Activated T-helper 1 cell treated with anti-CD3 and anti-CD28 coated beads, Interleukin-12 subunit alpha, Interleukin-12 subunit beta, Interleukin-2, Interleukin-4 antibody, amounts not matched to agents 30 ng/mL and 10 ng/mL and 1 ng/mL, durations not matched to agents 14 hours and 24 hours and 36 hours (primary cell): ENCODE data around the gene EREG. TPM values are rescaled to one million over a fixed set of nuclear protein-coding genes. Genes with fewer than 3 reads are reported as not detected.
"Not testable (repeated sequence)": the region's sequence is repeated elsewhere in the genome, so short reads cannot be mapped to it uniquely, and the experiment has no call there.

ENCODE experiments used
- DNase-seq: peaks from one replicate; pipeline ENCODE4 v3.0.0; 2021; ENCODE audit warnings: low spot score
- H3K27ac Mint-ChIP-seq: one replicate; pipeline ENCODE4 v1.8.0; 2021; ENCODE audit warnings: mild to moderate bottlenecking, mixed read lengths
- H3K27me3 Mint-ChIP-seq: one replicate; pipeline ENCODE4 v1.8.0; 2022; ENCODE audit warnings: mild to moderate bottlenecking, moderate library complexity, mixed read lengths; ENCODE audit not compliant: insufficient read depth
- H3K36me3 Mint-ChIP-seq: one replicate; pipeline ENCODE4 v1.8.0; 2021; ENCODE audit warnings: low read depth, mixed read lengths
- H3K4me1 Mint-ChIP-seq: one replicate; pipeline ENCODE4 v1.8.0; 2021; ENCODE audit warnings: low read depth, mixed read lengths
- H3K4me3 Mint-ChIP-seq: one replicate; pipeline ENCODE4 v1.8.0; 2021; ENCODE audit warnings: mild to moderate bottlenecking, moderate library complexity, mixed read lengths
- H3K9me3 Mint-ChIP-seq: one replicate; pipeline ENCODE4 v1.8.0; 2021; ENCODE audit warnings: mixed read lengths
- intact Hi-C: fragments of 100-400 bp; cut with micrococcal nuclease; formaldehyde crosslinking; loops from one replicate; pipeline ENCODE4 v1.15.1; 2024
- total RNA-seq: library from RNA; stranded (reverse); gene quantifications from 2 replicates; pipeline ENCODE4 v1.2.3, GENCODE V29; 2022

EREG gene
- total RNA-seq, 1 donor from 2014 or later, result not detected

DNA sequence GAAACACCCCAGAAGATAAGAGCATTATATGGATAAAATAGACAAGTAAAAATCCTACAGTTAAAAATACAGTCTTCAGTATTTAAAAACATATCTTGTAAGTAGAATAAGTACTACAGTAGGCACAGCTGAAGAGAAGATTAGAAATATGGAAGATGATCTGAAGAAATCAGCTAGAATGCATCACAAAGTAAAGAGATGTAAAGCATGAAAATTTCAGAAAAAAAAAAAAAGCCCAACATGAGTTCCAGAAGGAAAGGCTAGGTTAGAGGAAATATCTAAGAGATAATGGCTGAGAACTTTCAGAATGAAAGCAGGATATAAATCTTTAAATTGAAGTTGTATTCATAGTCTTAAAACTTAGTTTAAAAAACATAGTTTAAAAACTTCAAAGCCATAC lies 35.6 kb upstream of the EREG start:
- intact Hi-C loops, result no loop called here
- H3K4me1 Mint-ChIP-seq, result no peaks in the 10 kb centered on the region
- peaks cover 5% of the 10 kb centered on the region for H3K27me3 Mint-ChIP-seq
- DNase-seq, result no peak
- H3K9me3 Mint-ChIP-seq, result no peaks in the 10 kb centered on the region
- H3K4me3 Mint-ChIP-seq, result no peak overlapping the region
- H3K27ac Mint-ChIP-seq, result no peak overlapping the region
- no peaks in the 10 kb centered on the region for H3K36me3 Mint-ChIP-seq

DNA sequence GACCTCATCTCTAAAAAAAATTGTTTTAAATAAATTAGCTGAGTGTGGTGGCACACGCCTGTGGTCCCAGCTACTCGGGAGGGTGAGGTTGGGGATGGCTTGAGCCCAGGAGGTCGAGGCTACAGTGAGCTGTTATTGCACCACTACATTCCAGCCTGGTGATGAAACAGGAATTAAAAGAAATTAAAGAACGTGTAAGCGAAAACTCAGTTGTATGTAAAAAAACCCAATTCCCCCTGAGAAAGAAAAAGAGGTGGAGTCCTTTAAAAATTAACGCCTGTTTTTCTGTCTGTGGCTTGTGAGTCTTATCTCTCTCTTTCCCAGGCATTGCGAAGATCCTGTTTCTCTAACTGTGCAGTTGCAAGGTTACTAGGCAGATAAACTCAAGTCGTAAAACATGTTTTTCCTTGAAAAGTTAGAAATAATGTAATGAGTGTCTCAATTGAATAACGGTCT lies 34.6 kb upstream of the EREG start:
- Mint-ChIP-seq H3K36me3 (no peaks in the 10 kb centered on the region), H3K27ac (no peak overlapping the region), H3K4me1 (no peaks in the 10 kb centered on the region), H3K9me3 (no peaks in the 10 kb centered on the region), H3K4me3 (no peak overlapping the region), H3K27me3 (peaks cover 5% of the 10 kb centered on the region)
- intact Hi-C loops, result no loop called here
- DNase-seq, result no peak

DNA sequence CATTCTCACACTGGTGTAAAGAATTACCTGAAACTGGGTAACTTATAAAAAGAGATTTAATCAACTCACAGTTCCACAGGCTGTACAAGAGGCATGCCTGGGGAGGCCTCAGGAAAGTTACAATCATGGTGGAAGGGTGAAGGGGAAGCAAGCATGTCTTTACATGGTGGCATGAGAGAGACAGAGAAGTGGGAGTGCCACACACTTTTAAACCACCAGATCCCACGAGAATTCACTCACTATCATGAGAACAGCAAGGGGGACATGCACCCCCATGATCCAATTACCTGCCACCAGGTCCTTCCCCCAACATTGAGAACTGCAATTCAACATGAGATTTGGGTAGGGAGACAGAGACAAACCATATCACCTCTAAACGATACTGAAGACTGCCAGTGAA lies 33.7 kb upstream of the EREG start:
- Mint-ChIP-seq H3K9me3 (no peaks in the 10 kb centered on the region), H3K4me1 (no peaks in the 10 kb centered on the region), H3K27me3 (peaks cover 2% of the 10 kb centered on the region), H3K36me3 (no peaks in the 10 kb centered on the region), H3K4me3 (no peak overlapping the region), H3K27ac (no peak overlapping the region)
- intact Hi-C loops, result no loop called here
- DNase-seq, result no peak

DNA sequence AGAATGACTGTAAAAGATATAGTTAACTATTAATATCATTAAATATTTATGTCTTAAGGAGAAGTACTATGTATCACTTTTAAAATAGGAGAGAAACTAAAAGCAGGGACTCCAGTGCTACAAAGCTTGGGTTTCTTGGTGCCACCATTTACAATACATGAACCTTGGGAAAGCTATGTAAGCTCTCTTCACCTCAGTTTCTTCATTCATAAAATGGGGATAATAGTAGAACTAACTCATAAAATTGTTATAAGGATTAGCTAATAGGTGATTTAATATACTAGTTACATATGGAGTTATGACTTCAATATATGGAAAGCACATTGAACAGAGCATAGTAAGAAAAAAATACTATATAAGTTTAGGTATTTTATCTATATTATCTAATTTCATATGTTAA lies 33.0 kb upstream of the EREG start:
- no peaks in the 10 kb centered on the region for H3K4me1 Mint-ChIP-seq

DNA sequence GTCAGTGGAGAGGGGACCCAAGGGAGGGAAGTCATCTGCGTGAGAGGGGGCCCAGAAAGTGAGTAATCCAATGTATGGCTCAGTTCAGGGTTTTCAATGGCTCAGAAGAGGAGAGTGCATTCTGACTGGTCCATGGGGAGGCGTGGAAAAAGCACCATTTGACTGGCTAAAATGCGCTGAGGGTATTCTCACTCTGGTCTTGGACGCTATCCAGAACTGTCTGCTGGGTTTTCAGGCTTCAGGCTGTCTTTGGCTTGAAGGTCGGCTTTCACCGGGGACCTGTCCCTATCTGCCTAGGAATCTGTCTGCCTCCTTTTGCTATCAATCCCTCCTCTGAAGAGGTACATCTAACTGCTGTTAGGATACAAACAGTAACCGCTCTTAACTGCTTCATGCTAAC lies 30.3 kb upstream of the EREG start:
- Mint-ChIP-seq H3K9me3 (no peaks in the 10 kb centered on the region), H3K4me1 (no peaks in the 10 kb centered on the region), H3K4me3 (no peak overlapping the region), H3K36me3 (no peaks in the 10 kb centered on the region), H3K27ac (no peak overlapping the region), H3K27me3 (peaks cover 4% of the 10 kb centered on the region)
- DNase-seq, result no peak
- intact Hi-C loops, result no loop called here

More for the DNA sequence above, 33.0 kb upstream of the EREG start:
- DNase-seq, result no peak
- H3K4me3 Mint-ChIP-seq, result no peak overlapping the region
- no peak overlapping the region for H3K27ac Mint-ChIP-seq
- intact Hi-C loops, result no loop called here
- H3K36me3 Mint-ChIP-seq, result no peaks in the 10 kb centered on the region
- peaks cover 2% of the 10 kb centered on the region for H3K27me3 Mint-ChIP-seq
- H3K9me3 Mint-ChIP-seq, result no peaks in the 10 kb centered on the region

DNA sequence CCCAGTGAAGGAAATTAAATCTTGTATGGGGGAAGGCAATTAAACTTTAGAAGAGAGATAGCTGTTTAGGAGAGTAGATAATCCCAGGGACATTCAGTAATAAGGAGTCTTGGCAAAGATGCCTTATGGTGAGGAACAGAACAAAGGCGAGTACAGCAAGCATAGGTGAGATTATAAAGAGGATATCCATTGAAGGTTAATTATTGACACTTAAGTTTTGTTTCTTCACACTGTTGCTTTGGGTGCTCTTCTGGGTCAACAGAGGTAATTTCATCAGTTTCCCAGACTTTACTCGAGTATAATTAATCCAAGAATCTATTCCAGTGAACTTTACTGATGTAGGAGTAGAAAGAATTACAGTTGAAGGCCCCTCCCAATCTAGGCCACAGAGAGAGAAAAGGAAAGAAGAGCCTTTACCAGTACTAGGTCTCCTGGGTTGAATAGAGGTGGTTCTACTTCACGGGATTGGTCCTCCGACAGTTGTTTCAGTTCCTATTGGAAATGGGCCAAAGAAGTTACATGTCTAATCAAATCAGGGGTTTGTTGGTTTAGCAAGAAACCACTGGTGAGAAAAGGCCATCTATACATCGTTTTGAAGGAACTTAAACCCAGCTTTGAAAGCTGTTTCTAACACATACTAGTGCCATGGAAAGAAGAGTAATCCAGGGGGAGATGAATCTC lies 29.5 kb upstream of the EREG start:
- peaks cover 4% of the 10 kb centered on the region for H3K27me3 Mint-ChIP-seq
- intact Hi-C loops, result no loop called here
- no peaks in the 10 kb centered on the region for H3K36me3 Mint-ChIP-seq
- DNase-seq, result no peak
- H3K4me3 Mint-ChIP-seq, result no peak overlapping the region
- no peaks in the 10 kb centered on the region for H3K4me1 Mint-ChIP-seq
- H3K27ac Mint-ChIP-seq, result no peak overlapping the region
- H3K9me3 Mint-ChIP-seq, result no peaks in the 10 kb centered on the region

- peaks cover 4% of the 10 kb centered on the region for H3K27me3 Mint-ChIP-seq
- DNase-seq, result no peak
- no peak overlapping the region for H3K4me3 Mint-ChIP-seq
- H3K36me3 Mint-ChIP-seq, result no peaks in the 10 kb centered on the region
- intact Hi-C loops, result no loop called here
- no peaks in the 10 kb centered on the region for H3K9me3 Mint-ChIP-seq
- no peaks in the 10 kb centered on the region for H3K4me1 Mint-ChIP-seq
- H3K27ac Mint-ChIP-seq, result no peak overlapping the region
Measured at GRCh38 chr4:74338792-74339333, 26.1 kb upstream of the EREG start.

DNA sequence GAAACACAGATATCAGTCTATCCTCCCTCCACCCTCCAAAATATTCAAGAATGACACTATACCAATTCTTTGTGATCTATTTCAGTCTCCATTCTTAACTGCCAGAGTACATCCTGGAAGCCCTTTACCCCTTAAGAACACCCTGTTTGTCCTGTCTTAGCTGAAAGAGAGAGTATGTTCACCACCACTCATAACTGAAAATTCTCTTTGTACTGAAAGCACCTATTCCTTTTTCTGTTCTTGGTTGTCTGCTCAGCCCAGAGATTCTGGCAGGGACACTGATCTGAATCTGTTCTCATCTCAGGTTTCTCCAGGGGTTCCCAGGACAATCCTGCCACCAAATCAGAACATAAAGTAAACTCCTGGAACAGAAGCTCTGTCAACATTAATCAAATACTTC lies 25.4 kb upstream of the EREG start:
- no peaks in the 10 kb centered on the region for H3K4me1 Mint-ChIP-seq
- peaks cover 4% of the 10 kb centered on the region for H3K9me3 Mint-ChIP-seq
- intact Hi-C loops, result no loop called here
- no peak overlapping the region for H3K4me3 Mint-ChIP-seq
- H3K27me3 Mint-ChIP-seq, result peaks cover 4% of the 10 kb centered on the region
- no peaks in the 10 kb centered on the region for H3K36me3 Mint-ChIP-seq
- no peak for DNase-seq
- H3K27ac Mint-ChIP-seq, result no peak overlapping the region

DNA sequence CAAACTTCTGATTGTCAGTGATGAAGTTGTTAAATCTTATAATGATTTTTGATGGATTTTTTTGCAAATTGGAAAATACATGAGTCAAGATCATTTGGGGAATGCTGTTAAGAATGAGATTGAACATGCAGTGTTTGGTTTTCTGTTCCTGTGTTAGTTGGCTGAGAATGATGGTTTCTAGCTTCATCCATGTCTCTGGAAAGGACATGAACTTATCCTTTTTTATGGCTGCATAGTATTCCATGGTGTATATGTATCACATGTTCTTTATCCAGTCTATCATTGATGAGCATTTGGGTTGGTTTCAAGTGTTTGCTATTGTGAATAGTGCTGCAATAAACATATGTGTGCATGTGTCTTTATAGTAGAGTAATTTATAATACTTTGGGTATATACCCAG lies 24.5 kb upstream of the EREG start:
- H3K27me3 Mint-ChIP-seq, intact Hi-C loops, DNase-seq, H3K4me3 Mint-ChIP-seq, H3K36me3 Mint-ChIP-seq, H3K27ac Mint-ChIP-seq, H3K4me1 Mint-ChIP-seq: not testable (repeated sequence)
- H3K9me3 Mint-ChIP-seq, result peaks cover 10% of the 10 kb centered on the region

DNA sequence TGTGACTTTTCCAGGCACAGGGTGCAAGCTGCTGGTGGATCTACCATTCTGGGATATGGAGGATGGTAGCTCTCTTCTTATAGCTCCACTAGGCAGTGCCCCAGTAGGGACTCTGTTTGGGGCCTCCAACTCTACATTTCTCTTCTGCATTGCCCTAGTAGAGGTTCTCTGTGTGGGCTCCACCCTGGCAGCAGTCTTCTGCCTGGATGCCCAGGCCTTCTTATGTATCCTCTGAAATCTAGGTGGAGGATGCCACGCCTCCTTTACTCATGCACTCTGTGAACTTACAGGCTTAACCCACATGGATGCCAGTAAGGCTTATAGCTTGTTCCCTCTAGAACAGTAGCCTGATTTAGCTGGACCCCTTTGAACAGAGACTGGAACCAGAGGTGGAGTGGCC lies 20.9 kb upstream of the EREG start:
- Mint-ChIP-seq H3K9me3 (peaks cover 12% of the 10 kb centered on the region), H3K4me3 (no peak overlapping the region), H3K36me3 (no peaks in the 10 kb centered on the region), H3K27me3 (peaks cover 8% of the 10 kb centered on the region), H3K27ac (no peak overlapping the region), H3K4me1 (no peaks in the 10 kb centered on the region)
- intact Hi-C loops, result no loop called here
- no peak for DNase-seq

- no peaks in the 10 kb centered on the region for H3K9me3 Mint-ChIP-seq
- no peaks in the 10 kb centered on the region for H3K36me3 Mint-ChIP-seq
- intact Hi-C loops, result no loop called here
- no peak for DNase-seq
- peaks cover 5% of the 10 kb centered on the region for H3K27me3 Mint-ChIP-seq
- no peak overlapping the region for H3K4me3 Mint-ChIP-seq
- H3K27ac Mint-ChIP-seq, result no peak overlapping the region
- no peaks in the 10 kb centered on the region for H3K4me1 Mint-ChIP-seq
Measured at GRCh38 chr4:74353858-74354257, 11.1 kb upstream of the EREG start.

DNA sequence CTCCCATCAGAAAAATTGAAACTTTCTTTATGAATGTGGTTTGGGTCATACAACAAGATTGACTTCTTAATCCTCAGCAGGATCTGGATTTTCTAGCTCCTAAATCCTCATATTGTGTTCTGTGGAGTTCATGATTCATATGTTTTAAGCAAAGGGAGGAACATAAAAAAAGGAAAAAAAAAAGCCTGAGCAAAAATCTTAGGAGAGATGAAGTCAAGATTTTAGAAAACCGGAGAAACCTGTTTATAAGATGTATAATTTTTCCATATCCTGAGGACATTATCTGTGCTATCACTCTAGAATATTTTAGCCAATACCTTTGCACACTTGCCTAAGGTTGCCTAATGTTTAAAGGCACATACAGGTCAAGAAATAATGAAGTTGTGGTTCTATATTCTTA lies 7.0 kb upstream of the EREG start:
- Mint-ChIP-seq H3K27me3 (peaks cover 8% of the 10 kb centered on the region), H3K4me3 (no peak overlapping the region), H3K36me3 (no peaks in the 10 kb centered on the region), H3K4me1 (no peaks in the 10 kb centered on the region), H3K27ac (no peak overlapping the region), H3K9me3 (no peaks in the 10 kb centered on the region)
- intact Hi-C loops, result no loop called here
- no peak for DNase-seq

GRCh38 chr4:74361671-74362070 lies 3.3 kb upstream of the EREG start:
- no peak overlapping the region for H3K4me3 Mint-ChIP-seq
- no peak overlapping the region for H3K27ac Mint-ChIP-seq
- peaks cover 31% of the 10 kb centered on the region for H3K27me3 Mint-ChIP-seq

GRCh38 chr4:74362347-74362746 lies 2.6 kb upstream of the EREG start:
- DNase-seq, result no peak
- no peaks in the 10 kb centered on the region for H3K9me3 Mint-ChIP-seq
- no peaks in the 10 kb centered on the region for H3K36me3 Mint-ChIP-seq
- intact Hi-C loops, result no loop called here
- H3K4me1 Mint-ChIP-seq, result peaks cover 7% of the 10 kb centered on the region
- no peak overlapping the region for H3K4me3 Mint-ChIP-seq
- H3K27me3 Mint-ChIP-seq, result peaks cover 35% of the 10 kb centered on the region
- H3K27ac Mint-ChIP-seq, result no peak overlapping the region

More at GRCh38 chr4:74361671-74362070, 3.3 kb upstream of the EREG start:
- no peak for DNase-seq
- intact Hi-C loops, result no loop called here
- H3K9me3 Mint-ChIP-seq, result no peaks in the 10 kb centered on the region
- no peaks in the 10 kb centered on the region for H3K36me3 Mint-ChIP-seq
- H3K4me1 Mint-ChIP-seq, result peaks cover 7% of the 10 kb centered on the region
